ENCODE data around the gene VMAC. TPM values are rescaled to one million over a fixed set of nuclear protein-coding genes. Genes with fewer than 3 reads are reported as not detected.

VMAC gene
- total and polyA plus RNA-seq, 2 of the 13 experiments (the other 11 are each of a cell fraction or from before 2014, with no cell fraction given) = 2.4 TPM

DNA sequence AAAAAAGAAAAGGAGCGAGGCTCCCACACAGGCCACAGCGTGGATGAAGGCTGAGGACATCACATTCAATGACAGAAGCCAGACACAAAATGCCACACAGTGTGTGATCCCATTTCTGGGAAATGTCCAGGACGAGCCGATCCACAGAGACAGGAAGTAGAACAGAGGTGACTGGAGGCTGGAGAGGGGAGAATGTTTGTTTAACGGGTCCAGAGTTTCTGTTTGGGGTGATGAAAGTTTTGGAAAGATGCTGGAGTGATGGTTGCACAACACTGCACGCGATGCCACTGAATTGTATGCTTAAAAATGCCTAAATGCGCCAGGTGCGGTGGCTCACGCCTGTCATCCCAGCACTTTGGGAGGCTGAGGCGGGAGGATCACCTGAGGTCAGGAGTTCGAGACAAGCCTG, 33.7 kb upstream of the VMAC start (continued):
- TF ChIP-seq ATF7-NPFF (CRISPR knock-in tag; IDR thresholded peaks at IDR 0.05; ENCODE audit: low read depth) = no peak
- TF ChIP-seq, protein P1, sequence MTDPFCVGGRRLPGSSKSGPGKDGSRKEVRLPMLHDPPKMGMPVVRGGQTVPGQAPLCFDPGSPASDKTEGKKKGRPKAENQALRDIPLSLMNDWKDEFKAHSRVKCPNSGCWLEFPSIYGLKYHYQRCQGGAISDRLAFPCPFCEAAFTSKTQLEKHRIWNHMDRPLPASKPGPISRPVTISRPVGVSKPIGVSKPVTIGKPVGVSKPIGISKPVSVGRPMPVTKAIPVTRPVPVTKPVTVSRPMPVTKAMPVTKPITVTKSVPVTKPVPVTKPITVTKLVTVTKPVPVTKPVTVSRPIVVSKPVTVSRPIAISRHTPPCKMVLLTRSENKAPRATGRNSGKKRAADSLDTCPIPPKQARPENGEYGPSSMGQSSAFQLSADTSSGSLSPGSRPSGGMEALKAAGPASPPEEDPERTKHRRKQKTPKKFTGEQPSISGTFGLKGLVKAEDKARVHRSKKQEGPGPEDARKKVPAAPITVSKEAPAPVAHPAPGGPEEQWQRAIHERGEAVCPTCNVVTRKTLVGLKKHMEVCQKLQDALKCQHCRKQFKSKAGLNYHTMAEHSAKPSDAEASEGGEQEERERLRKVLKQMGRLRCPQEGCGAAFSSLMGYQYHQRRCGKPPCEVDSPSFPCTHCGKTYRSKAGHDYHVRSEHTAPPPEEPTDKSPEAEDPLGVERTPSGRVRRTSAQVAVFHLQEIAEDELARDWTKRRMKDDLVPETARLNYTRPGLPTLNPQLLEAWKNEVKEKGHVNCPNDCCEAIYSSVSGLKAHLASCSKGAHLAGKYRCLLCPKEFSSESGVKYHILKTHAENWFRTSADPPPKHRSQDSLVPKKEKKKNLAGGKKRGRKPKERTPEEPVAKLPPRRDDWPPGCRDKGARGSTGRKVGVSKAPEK (CRISPR knock-in tag; IDR thresholded peaks at IDR 0.05; ENCODE audit: borderline replicate concordance) = 0 out of 2 replicates have a peak, but pooled peaks have one; percentile 44
- TF ChIP-seq, protein P2, sequence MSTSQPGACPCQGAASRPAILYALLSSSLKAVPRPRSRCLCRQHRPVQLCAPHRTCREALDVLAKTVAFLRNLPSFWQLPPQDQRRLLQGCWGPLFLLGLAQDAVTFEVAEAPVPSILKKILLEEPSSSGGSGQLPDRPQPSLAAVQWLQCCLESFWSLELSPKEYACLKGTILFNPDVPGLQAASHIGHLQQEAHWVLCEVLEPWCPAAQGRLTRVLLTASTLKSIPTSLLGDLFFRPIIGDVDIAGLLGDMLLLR (CRISPR knock-in tag; IDR thresholded peaks at IDR 0.05) = no peak
- TF ChIP-seq, protein P3, sequence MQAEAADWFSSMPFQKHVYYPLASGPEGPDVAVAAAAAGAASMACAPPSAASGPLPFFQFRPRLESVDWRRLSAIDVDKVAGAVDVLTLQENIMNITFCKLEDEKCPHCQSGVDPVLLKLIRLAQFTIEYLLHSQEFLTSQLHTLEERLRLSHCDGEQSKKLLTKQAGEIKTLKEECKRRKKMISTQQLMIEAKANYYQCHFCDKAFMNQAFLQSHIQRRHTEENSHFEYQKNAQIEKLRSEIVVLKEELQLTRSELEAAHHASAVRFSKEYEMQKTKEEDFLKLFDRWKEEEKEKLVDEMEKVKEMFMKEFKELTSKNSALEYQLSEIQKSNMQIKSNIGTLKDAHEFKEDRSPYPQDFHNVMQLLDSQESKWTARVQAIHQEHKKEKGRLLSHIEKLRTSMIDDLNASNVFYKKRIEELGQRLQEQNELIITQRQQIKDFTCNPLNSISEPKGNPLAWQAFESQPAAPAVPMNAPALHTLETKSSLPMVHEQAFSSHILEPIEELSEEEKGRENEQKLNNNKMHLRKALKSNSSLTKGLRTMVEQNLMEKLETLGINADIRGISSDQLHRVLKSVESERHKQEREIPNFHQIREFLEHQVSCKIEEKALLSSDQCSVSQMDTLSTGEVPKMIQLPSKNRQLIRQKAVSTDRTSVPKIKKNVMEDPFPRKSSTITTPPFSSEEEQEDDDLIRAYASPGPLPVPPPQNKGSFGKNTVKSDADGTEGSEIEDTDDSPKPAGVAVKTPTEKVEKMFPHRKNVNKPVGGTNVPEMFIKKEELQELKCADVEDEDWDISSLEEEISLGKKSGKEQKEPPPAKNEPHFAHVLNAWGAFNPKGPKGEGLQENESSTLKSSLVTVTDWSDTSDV (CRISPR knock-in tag; IDR thresholded peaks at IDR 0.05) = no peak
- TF ChIP-seq ZNF264 (CRISPR knock-in tag; IDR thresholded peaks at IDR 0.05) = 0 out of 2 replicates have a peak, but pooled peaks have one; percentile 38
- TF ChIP-seq, protein P4, sequence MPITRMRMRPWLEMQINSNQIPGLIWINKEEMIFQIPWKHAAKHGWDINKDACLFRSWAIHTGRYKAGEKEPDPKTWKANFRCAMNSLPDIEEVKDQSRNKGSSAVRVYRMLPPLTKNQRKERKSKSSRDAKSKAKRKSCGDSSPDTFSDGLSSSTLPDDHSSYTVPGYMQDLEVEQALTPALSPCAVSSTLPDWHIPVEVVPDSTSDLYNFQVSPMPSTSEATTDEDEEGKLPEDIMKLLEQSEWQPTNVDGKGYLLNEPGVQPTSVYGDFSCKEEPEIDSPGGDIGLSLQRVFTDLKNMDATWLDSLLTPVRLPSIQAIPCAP (CRISPR knock-in tag; IDR thresholded peaks at IDR 0.05; ENCODE audit: low read depth) = no peak
- TF ChIP-seq, protein P5, sequence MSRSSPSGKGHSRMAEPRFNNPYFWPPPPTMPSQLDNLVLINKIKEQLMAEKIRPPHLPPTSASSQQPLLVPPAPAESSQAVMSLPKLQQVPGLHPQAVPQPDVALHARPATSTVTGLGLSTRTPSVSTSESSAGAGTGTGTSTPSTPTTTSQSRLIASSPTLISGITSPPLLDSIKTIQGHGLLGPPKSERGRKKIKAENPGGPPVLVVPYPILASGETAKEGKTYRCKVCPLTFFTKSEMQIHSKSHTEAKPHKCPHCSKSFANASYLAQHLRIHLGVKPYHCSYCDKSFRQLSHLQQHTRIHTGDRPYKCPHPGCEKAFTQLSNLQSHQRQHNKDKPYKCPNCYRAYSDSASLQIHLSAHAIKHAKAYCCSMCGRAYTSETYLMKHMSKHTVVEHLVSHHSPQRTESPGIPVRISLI (CRISPR knock-in tag; IDR thresholded peaks at IDR 0.05; ENCODE audit: borderline replicate concordance) = peak; percentile 69
- TF ChIP-seq MYC (CRISPR knock-in tag; IDR thresholded peaks at IDR 0.05; ENCODE audit: borderline replicate concordance) = peak; percentile 60; the same call in 1 of the 2 replicates
- no peak for TF ChIP-seq SRSF9 (IDR thresholded peaks at IDR 0.05; ENCODE audit: borderline replicate concordance, insufficient read depth, low read depth, low read length, poor library complexity, severe bottlenecking)
- peak; percentile 97 for TF ChIP-seq SOX5 (CRISPR knock-in tag; IDR thresholded peaks at IDR 0.05; ENCODE audit: borderline replicate concordance)
- TF ChIP-seq ZNF224 (CRISPR knock-in tag; IDR thresholded peaks at IDR 0.05) = no peak
- no peak for TF ChIP-seq JARID2 (CRISPR knock-in tag; IDR thresholded peaks at IDR 0.05; ENCODE audit: insufficient replicate concordance)
- no peak for TF ChIP-seq ZNF354B (CRISPR knock-in tag; IDR thresholded peaks at IDR 0.05)
- TF ChIP-seq NFE2L1 (CRISPR knock-in tag; IDR thresholded peaks at IDR 0.05; ENCODE audit: borderline replicate concordance) = no peak
- TF ChIP-seq, protein P6, sequence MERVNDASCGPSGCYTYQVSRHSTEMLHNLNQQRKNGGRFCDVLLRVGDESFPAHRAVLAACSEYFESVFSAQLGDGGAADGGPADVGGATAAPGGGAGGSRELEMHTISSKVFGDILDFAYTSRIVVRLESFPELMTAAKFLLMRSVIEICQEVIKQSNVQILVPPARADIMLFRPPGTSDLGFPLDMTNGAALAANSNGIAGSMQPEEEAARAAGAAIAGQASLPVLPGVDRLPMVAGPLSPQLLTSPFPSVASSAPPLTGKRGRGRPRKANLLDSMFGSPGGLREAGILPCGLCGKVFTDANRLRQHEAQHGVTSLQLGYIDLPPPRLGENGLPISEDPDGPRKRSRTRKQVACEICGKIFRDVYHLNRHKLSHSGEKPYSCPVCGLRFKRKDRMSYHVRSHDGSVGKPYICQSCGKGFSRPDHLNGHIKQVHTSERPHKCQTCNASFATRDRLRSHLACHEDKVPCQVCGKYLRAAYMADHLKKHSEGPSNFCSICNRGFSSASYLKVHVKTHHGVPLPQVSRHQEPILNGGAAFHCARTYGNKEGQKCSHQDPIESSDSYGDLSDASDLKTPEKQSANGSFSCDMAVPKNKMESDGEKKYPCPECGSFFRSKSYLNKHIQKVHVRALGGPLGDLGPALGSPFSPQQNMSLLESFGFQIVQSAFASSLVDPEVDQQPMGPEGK (CRISPR knock-in tag; IDR thresholded peaks at IDR 0.05) = peak; percentile 90
- TF ChIP-seq ZNF737 (CRISPR knock-in tag; IDR thresholded peaks at IDR 0.05; ENCODE audit: borderline replicate concordance) = no peak
- 0 out of 2 replicates have a peak, but pooled peaks have one; percentile 79 for TF ChIP-seq KLF6 (CRISPR knock-in tag; IDR thresholded peaks at IDR 0.05)
- no peak for TF ChIP-seq TCF12 (IDR thresholded peaks at IDR 0.05)
- peak; percentile 72 for TF ChIP-seq TCF12 (CRISPR knock-in tag; IDR thresholded peaks at IDR 0.05)
- TF ChIP-seq ZNF672 (CRISPR knock-in tag; IDR thresholded peaks at IDR 0.05) = no peak
